Stomach (tissue), 9 donors: ENCODE data around the gene FOXP3. TPM values are rescaled to one million over a fixed set of nuclear protein-coding genes. Genes with fewer than 3 reads are reported as not detected.

ENCODE experiments used
- DNase-seq, 2 donors: peaks; one replicate each; pipeline versions ENCODE4 v3.0.0 to v3.0.0-alpha.2; 2013 to 2019
- H3K27ac ChIP-seq, 5 donors: fragments of 200-600 bp in 4 of 5; sonication (generic) in 4 of 5; one replicate each; pipeline ENCODE4 v1.5.1; 2013 to 2019; ENCODE audit warnings: mild to moderate bottlenecking in 1 of 5, moderate library complexity in 1 of 5
- H3K27me3 ChIP-seq, 3 donors: fragments of 200-600 bp; sonication (generic); one replicate each; pipeline ENCODE4 v1.5.1; 2017 to 2019; ENCODE audit warnings: mixed run types in 1 of 3
- H3K36me3 ChIP-seq, 4 donors: fragments of 200-600 bp; sonication (generic); 1 replicate in 3 of 4; 2 replicates in 1 of 4; pipeline ENCODE4 v1.5.1; 2016 to 2019
- H3K4me1 ChIP-seq, 4 donors: fragments of 200-600 bp; sonication (generic); one replicate each; pipeline ENCODE4 v1.5.1; 2016 to 2019
- H3K4me3 ChIP-seq, 4 donors: fragments of 200-600 bp; sonication (generic) in 3 of 4; one replicate each; pipeline ENCODE4 v1.5.1; 2016 to 2019; ENCODE audit warnings: mild to moderate bottlenecking in 1 of 4
- H3K9me3 ChIP-seq, 4 donors: fragments of 200-600 bp; sonication (generic); one replicate each; pipeline ENCODE4 v1.5.1; 2016 to 2019
- EP300 ChIP-seq: sonication (generic); formaldehyde crosslinking; IDR thresholded peaks from one replicate; pipeline ENCODE4 v1.6.1; 2017; ENCODE audit warnings: antibody characterized with exemption
- POLR2A ChIP-seq, 4 donors: fragments of 450-650 bp; IDR thresholded peaks; one replicate each; pipeline ENCODE4 v1.6.1; 2016; ENCODE audit warnings: antibody characterized with exemption in 4 of 4, control low read depth in 2 of 4, mild to moderate bottlenecking in 1 of 4, moderate library complexity in 1 of 4
- POLR2AphosphoS5 ChIP-seq, 3 donors: sonication (generic); formaldehyde crosslinking; IDR thresholded peaks; one replicate each; pipeline ENCODE4 v1.6.1; 2016; ENCODE audit warnings: antibody characterized with exemption in 3 of 3
- WGBS, 5 donors: extraction: QIAGEN DNeasy Blood & Tissue Kit in 3 of 5; methylation state at CpG; one replicate each; pipeline versions ENCODE4 v1.1.5 to v1.1.7; 2013 to 2018; 5-methylcytosine and 5-hydroxymethylcytosine counted together
- intact Hi-C: fragments of 100-400 bp; cut with DNase I; formaldehyde crosslinking; loops from one replicate; pipeline ENCODE4 v1.15.1; 2023; ENCODE audit warnings: low total_unique reads
- polyA plus RNA-seq, 3 donors: library from polyadenylated mRNA; stranded (reverse); fragments of 200-250 nt; gene quantifications; one replicate each; pipeline ENCODE4 v1.2.3, GENCODE V29; 2013
- total RNA-seq, 5 donors: library from RNA; depleted of rRNA; stranded (reverse); fragments of >200 nt; gene quantifications; one replicate each; pipeline versions ENCODE4 v1.1.0 to v1.2.3, GENCODE V29; 2014 to 2016
- TF ChIP-seq, protein P1 (sequence below), 7 experiments: fragments of 450-650 bp in 4 of 7; fragments of 200-600 bp in 3 of 7; sonication (generic) in 3 of 7; IDR thresholded peaks; one replicate each; pipeline ENCODE4 v1.5.1; 2016 to 2019; ENCODE audit warnings: antibody characterized with exemption in 7 of 7, control low read depth in 2 of 7, mild to moderate bottlenecking in 1 of 7
- donor health status: healthy with polysubstance abuse.
- donor health status: Bipolar disorder and iron deficiency.
- donor health status: healthy.

Gene FOXP3
- total and polyA plus RNA-seq, 8 donors, result 0.12 to 0.88 TPM; not detected in 6

DNA sequence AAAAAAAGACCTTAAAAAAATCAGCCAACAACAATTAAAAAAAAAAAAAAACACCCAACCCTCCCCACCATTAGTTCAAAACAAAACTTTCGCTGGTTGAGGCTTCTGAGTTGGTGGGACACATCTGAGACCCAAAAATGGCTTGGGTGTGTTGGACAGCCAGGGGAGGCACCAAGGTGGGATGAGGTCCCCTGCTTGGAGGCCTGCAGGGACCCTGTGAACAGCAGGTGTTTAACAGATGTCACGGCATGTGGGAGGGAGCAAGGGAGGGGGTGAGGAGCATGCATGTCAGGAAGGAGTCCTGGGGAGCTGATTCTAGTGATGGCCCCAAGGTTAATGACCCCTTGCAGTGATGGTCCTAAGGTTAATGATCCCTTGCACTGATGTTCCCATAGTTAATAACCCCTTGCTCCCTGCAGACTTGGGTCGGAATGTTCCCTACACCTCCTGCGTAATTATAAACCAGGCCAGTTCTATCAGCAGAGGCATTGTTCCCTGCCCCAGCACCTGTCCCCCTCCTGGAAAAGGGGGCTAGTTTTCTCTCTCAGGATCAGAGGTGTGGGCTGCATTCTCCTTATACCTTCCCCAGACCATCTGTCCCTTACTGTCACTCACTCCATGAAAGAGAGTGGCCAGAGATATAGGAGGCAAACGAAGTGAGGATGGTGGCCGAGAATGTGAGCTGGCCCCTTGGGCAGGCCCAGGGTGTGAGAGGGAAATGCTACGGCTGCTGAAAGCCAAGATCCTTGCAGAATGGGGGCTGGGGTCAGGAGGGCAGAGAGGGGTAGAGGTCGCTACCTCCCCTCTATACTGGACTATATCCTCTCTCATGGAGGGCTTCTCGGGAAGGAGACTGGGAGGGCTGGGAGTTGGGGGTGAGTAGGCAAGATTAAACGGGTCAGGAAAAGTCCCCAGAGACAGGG is 2.3 kb upstream of the FOXP3 start:
- Histone ChIP-seq H3K27me3 (no peaks in the 10 kb centered on the region), H3K4me1 (peaks cover 5 to 17% (median 16%) of the 10 kb centered on the region in 4 donors), H3K9me3 (no peaks in the 10 kb centered on the region), H3K4me3 (no peak overlapping the region), H3K36me3 (no peaks in the 10 kb centered on the region), H3K27ac (no peak overlapping the region)
- TF ChIP-seq POLR2A (IDR thresholded peaks at IDR 0.05), result no peak
- no peak for TF ChIP-seq POLR2AphosphoS5 (IDR thresholded peaks at IDR 0.05)
- TF ChIP-seq, protein P1, sequence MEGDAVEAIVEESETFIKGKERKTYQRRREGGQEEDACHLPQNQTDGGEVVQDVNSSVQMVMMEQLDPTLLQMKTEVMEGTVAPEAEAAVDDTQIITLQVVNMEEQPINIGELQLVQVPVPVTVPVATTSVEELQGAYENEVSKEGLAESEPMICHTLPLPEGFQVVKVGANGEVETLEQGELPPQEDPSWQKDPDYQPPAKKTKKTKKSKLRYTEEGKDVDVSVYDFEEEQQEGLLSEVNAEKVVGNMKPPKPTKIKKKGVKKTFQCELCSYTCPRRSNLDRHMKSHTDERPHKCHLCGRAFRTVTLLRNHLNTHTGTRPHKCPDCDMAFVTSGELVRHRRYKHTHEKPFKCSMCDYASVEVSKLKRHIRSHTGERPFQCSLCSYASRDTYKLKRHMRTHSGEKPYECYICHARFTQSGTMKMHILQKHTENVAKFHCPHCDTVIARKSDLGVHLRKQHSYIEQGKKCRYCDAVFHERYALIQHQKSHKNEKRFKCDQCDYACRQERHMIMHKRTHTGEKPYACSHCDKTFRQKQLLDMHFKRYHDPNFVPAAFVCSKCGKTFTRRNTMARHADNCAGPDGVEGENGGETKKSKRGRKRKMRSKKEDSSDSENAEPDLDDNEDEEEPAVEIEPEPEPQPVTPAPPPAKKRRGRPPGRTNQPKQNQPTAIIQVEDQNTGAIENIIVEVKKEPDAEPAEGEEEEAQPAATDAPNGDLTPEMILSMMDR (IDR thresholded peaks at IDR 0.05), result no peak
- no peak for TF ChIP-seq EP300
- DNase-seq, result no peak
- WGBS, 5 donors, result 73 to 81% (median 77%) methylated on average over 7 to 10 of the region's 10 CpGs
- intact Hi-C loops, result no loop called here

DNA sequence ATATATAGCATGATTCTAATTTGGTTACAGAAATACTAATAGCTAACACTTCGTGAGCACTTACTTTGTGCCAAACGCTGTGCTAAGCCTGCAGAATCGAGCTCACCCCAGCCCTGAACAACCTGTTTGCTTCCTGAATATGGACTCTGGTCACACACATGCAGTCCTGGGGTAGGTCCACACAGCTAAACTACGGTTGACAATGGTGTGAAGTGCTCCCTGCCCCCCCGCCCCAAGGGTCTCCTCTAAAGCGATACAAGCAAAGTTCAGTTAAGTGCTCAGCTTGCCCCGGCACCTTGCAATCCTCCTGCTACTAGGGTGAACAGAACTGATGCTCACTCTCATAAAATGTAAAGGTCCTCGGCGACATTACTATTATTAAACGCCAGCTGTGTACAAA is 879 bp downstream of the FOXP3 start:
- Histone ChIP-seq H3K9me3 (no peaks in the 10 kb centered on the region), H3K27me3 (peaks cover 0 to 8% (median 0%) of the 10 kb centered on the region in 3 donors), H3K27ac (no peak overlapping the region), H3K4me1 (no peaks in the 10 kb centered on the region), H3K36me3 (no peaks in the 10 kb centered on the region), H3K4me3 (no peak overlapping the region)
- intact Hi-C loops, result no loop called here
- no peak for TF ChIP-seq POLR2A (IDR thresholded peaks at IDR 0.05)
- no peak for TF ChIP-seq POLR2AphosphoS5 (IDR thresholded peaks at IDR 0.05)
- no peak for TF ChIP-seq EP300
- TF ChIP-seq, protein P1 (IDR thresholded peaks at IDR 0.05), result no peak
- no peak for DNase-seq
- 78 to 92% (median 85%) methylated on average over 10 of the region's 10 CpGs for WGBS, 5 donors

DNA sequence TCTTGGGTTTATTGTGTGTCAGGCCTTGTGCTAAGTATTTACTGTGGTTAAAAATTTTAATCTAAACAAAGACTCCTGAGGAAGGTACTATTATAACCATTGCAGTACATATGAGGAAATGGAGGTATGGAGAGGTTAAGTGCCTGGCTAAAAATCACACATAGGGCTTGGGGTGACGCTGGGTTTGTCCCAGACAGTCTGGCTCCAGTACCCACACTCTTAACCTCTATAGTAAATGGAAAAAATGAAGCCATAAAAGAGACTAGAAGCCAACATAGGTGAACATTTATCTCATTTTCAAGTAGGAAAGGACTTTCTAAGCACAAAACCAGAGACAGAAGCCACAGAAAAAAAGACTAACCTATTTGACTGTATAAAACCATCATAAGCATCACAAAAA is 1.9 kb downstream of the FOXP3 start:
- Histone ChIP-seq H3K9me3 (no peaks in the 10 kb centered on the region), H3K27me3 (peaks cover 0 to 12% (median 0%) of the 10 kb centered on the region in 3 donors), H3K4me1 (no peaks in the 10 kb centered on the region), H3K36me3 (no peaks in the 10 kb centered on the region), H3K4me3 (no peak overlapping the region), H3K27ac (no peak overlapping the region)
- TF ChIP-seq POLR2AphosphoS5 (IDR thresholded peaks at IDR 0.05) (no peak), EP300 (no peak), POLR2A (IDR thresholded peaks at IDR 0.05) (no peak)
- TF ChIP-seq, protein P1 (IDR thresholded peaks at IDR 0.05), result no peak
- intact Hi-C loops, result no loop called here
- DNase-seq, result no peak
- 29 to 80% (median 64%) methylated on average over 1 of the region's 1 CpG for WGBS, 5 donors

DNA sequence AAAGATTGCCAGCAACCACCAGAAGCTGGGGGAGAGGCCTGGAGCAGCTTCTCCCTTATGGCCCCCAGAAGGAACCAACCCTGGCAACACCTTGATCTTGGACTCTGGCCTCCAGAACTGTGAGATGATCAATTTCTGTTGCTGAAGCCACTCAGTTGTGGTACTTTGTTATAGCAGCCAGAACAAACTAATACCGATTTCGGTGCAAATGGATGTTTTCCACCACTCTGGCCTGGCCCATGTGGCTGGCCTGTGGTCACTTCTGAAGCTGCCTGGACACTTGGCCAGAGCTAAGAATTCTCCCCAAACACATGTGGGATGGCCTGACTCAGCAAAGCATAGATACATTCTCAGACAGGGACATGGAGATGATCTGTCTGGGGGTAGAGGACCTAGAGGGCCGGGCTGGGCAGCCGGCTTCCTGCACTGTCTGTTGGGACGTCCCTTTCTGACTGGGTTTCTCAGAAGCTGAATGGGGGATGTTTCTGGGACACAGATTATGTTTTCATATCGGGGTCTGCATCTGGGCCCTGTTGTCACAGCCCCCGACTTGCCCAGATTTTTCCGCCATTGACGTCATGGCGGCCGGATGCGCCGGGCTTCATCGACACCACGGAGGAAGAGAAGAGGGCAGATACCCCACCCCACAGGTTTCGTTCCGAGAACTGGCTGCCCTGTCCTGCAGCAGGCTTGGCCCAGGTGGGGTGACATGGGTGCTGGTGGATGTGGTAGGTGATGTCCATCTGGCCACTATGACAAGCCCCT is 4.1 kb downstream of the FOXP3 start:
- no peaks in the 10 kb centered on the region for H3K4me1 ChIP-seq
- no peaks in the 10 kb centered on the region for H3K9me3 ChIP-seq
- 84 to 96% (median 91%) methylated on average over 8 to 17 of the region's 17 CpGs for WGBS, 5 donors
- DNase-seq, result no peak
- intact Hi-C loops, result no loop called here
- no peaks in the 10 kb centered on the region for H3K36me3 ChIP-seq
- no peak for TF ChIP-seq POLR2A (IDR thresholded peaks at IDR 0.05)
- TF ChIP-seq EP300, result no peak
- TF ChIP-seq POLR2AphosphoS5 (IDR thresholded peaks at IDR 0.05), result no peak
- TF ChIP-seq, protein P1 (IDR thresholded peaks at IDR 0.05), result no peak
- no peak overlapping the region for H3K4me3 ChIP-seq
- H3K27me3 ChIP-seq, result peaks cover 0 to 12% (median 0%) of the 10 kb centered on the region in 3 donors
- no peak overlapping the region for H3K27ac ChIP-seq
